GM12878 (cell line): Measurements from ENCODE around the gene RAPGEF6. TPM values are rescaled to one million over a fixed set of nuclear protein-coding genes. Genes with fewer than 3 reads are reported as not detected.

Experiments
- ATAC-seq: fragments of 200-7000 bp; cut with Tn5 transposase; 3 replicates; pipeline ENCODE4 v1.9.1; 2020; ENCODE audit warnings: mild to moderate bottlenecking, moderate library complexity
- BruUV-seq: library from RNA; stranded (reverse); fragments of 400-500 nt; replicated peaks from 2 replicates; lab custom pipeline; 2021; lab: Mats Ljungman, UMichigan
- CTCF ChIA-PET: fragments of 300-600 bp; sonication (Branson Sonifier 250); formaldehyde crosslinking; extraction: SDS; loops from one replicate; lab custom pipeline; 2021; ENCODE audit warnings: inconsistent platforms; lab: Yijun Ruan, JAX
- POLR2A ChIA-PET: fragments of 350-600 bp; formaldehyde crosslinking; extraction: SDS; loops from one replicate; lab custom pipeline; 2021; ENCODE audit warnings: inconsistent platforms; lab: Charles Lee
- RAD21 ChIA-PET: fragments of 300-600 bp; sonication (Branson Sonifier 250); formaldehyde crosslinking; loops from one replicate; lab custom pipeline; 2023; ENCODE audit warnings: antibody characterized with exemption; ENCODE audit not compliant: unreplicated experiment; lab: Charles Lee
- SMC1A ChIA-PET: fragments of 300-600 bp; sonication (Branson Sonifier 250); formaldehyde crosslinking; loops from one replicate; lab custom pipeline; 2023; ENCODE audit not compliant: unreplicated experiment, uncharacterized antibody; lab: Charles Lee
- DNase-seq: peaks from one replicate; pipeline ENCODE4 v3.0.0-alpha.2; 2011; ENCODE audit warnings: low read depth, low spot score
- FAIRE-seq: peaks from 3 replicates; lab custom pipeline; 2011; peaks lifted over from hg19 to GRCh38; lab: Jason Lieb, UNC
- H2AFZ ChIP-seq: 2 replicates; pipeline ENCODE4 v1.6.0; 2011; ENCODE audit warnings: low read depth, low read length, control low read depth; ENCODE audit not compliant: control insufficient read depth
- H3K27ac ChIP-seq: 2 replicates; pipeline ENCODE4 v1.5.1; 2011; ENCODE audit warnings: control low read depth; ENCODE audit not compliant: control insufficient read depth, insufficient read depth
- H3K27me3 ChIP-seq, 2 experiments: replicated peaks in 1 of 2; 2 replicates each; pipeline versions ENCODE4 v1.6.0 to v1.6.1; 2011; ENCODE audit warnings: low read length in 1 of 2; ENCODE audit not compliant: control insufficient read depth in 2 of 2, insufficient read depth in 2 of 2
- H3K36me3 ChIP-seq, 2 experiments: 2 replicates each; pipeline ENCODE4 v1.5.1; 2011; ENCODE audit warnings: low read length in 1 of 2; ENCODE audit not compliant: control insufficient read depth in 2 of 2, insufficient read depth in 2 of 2
- H3K4me1 ChIP-seq: 2 replicates; pipeline ENCODE4 v1.6.1; 2011; ENCODE audit warnings: mild to moderate bottlenecking, low read length, moderate library complexity, mixed read lengths; ENCODE audit not compliant: control insufficient read depth, insufficient read depth
- H3K4me2 ChIP-seq: 2 replicates; pipeline ENCODE4 v1.6.0; 2011; ENCODE audit warnings: control low read depth; ENCODE audit not compliant: control insufficient read depth, insufficient read depth
- H3K4me3 ChIP-seq: fragments of 200-600 bp; sonication (generic); 2 replicates; pipeline ENCODE4 v1.5.1; 2016
- H3K79me2 ChIP-seq: 2 replicates; pipeline ENCODE4 v1.6.0; 2011; ENCODE audit warnings: low read length; ENCODE audit not compliant: control insufficient read depth, insufficient read depth
- H3K9ac ChIP-seq: 2 replicates; pipeline ENCODE4 v1.8.0; 2011; ENCODE audit warnings: low read length, control low read depth, mixed read lengths; ENCODE audit not compliant: control insufficient read depth, insufficient read depth
- H3K9me3 ChIP-seq: replicated peaks from 3 replicates; pipeline ENCODE4 v1.5.1; 2011; ENCODE audit warnings: mild to moderate bottlenecking, low read length; ENCODE audit not compliant: control insufficient read depth, insufficient read depth
- H4K20me1 ChIP-seq: 2 replicates; pipeline ENCODE4 v1.6.0; 2011; ENCODE audit not compliant: control insufficient read depth, insufficient read depth
- DPF2 ChIP-seq: fragments of 450-650 bp; IDR thresholded peaks from 2 replicates; pipeline ENCODE4 v1.6.1; 2017; ENCODE audit warnings: mild to moderate bottlenecking
- EED ChIP-seq: sonication (generic); IDR thresholded peaks from 2 replicates; pipeline ENCODE4 v1.6.1; 2016; ENCODE audit warnings: antibody characterized with exemption, low read depth
- EP300 ChIP-seq, 2 experiments: fragments of 150-350 bp in 1 of 2; IDR thresholded peaks; 2 replicates each; pipeline ENCODE4 v1.6.1; 2011 to 2012; ENCODE audit warnings: low read depth in 2 of 2, low read length in 2 of 2, borderline replicate concordance in 1 of 2, improper control_type of control experiment in 1 of 2, inconsistent platforms in 1 of 2; ENCODE audit not compliant: control insufficient read depth in 1 of 2
- IRF4 ChIP-seq: IDR thresholded peaks from 2 replicates; pipeline ENCODE4 v1.6.1; 2011; ENCODE audit warnings: low read depth, low read length
- JUND ChIP-seq: IDR thresholded peaks from 2 replicates; pipeline ENCODE4 v1.6.1; 2012; ENCODE audit warnings: low read depth, mild to moderate bottlenecking, low read length, improper control_type of control experiment, moderate library complexity
- KDM1A ChIP-seq: fragments of 200-600 bp; sonication (generic); IDR thresholded peaks from 2 replicates; pipeline ENCODE4 v1.6.1; 2016; ENCODE audit warnings: borderline replicate concordance
- LARP7 ChIP-seq: fragments of 450-650 bp; IDR thresholded peaks from 2 replicates; pipeline ENCODE4 v1.6.1; 2017; ENCODE audit warnings: mild to moderate bottlenecking
- MTA3 ChIP-seq: IDR thresholded peaks from 2 replicates; pipeline ENCODE4 v1.6.1; 2012; ENCODE audit warnings: low read length, inconsistent platforms, borderline replicate concordance
- NRF1 ChIP-seq: conservative IDR thresholded peaks from 2 replicates; pipeline ENCODE4 v1.6.1; 2011; ENCODE audit warnings: mild to moderate bottlenecking, low read depth, low read length, improper control_type of control experiment
- RELA ChIP-seq: fragments of 450-650 bp; IDR thresholded peaks from 2 replicates; pipeline ENCODE4 v1.8.0; 2014; ENCODE audit warnings: borderline replicate concordance; ENCODE audit not compliant: partially characterized antibody
- TCF3 ChIP-seq: IDR thresholded peaks from 2 replicates; pipeline ENCODE4 v1.6.1; 2012; ENCODE audit warnings: low read depth, mild to moderate bottlenecking, low read length, borderline replicate concordance; ENCODE audit not compliant: insufficient read depth
- TCF7 ChIP-seq: IDR thresholded peaks from 2 replicates; pipeline ENCODE4 v1.6.1; 2014; ENCODE audit warnings: antibody characterized with exemption, borderline replicate concordance
- WGBS: methylation state at CpG from one replicate; pipeline ENCODE4 v1.1.6; 2016; ENCODE audit warnings: low lambda C conversion rate; ENCODE audit not compliant: insufficient replicate concordance, insufficient coverage; ENCODE audit errors: missing lambda C conversion rate; 5-methylcytosine and 5-hydroxymethylcytosine counted together
- in situ Hi-C: fragments of 300-500 bp; cut with MboI; formaldehyde crosslinking; loops from 9 replicates; pipeline ENCODE4 v1.14.3; 2018; ENCODE audit warnings: mixed read lengths
- intact Hi-C: fragments of 100-400 bp; cut with micrococcal nuclease; formaldehyde crosslinking; loops from one replicate; pipeline ENCODE4 v1.14.2; 2022; ENCODE audit not compliant: unreplicated experiment
- polyA plus RNA-seq, 11 experiments: library from polyadenylated mRNA; depleted of rRNA in 4 of 11; unstranded in 6 of 11; stranded (reverse) in 5 of 11; fragments of >200 nt; fragmentation: Nextera tagmentation in 4 of 11; fragmentation: Illumina TruSeq in 1 of 11; extraction: Ambion mirVana in 4 of 11; extraction: Trizol in 1 of 11; gene quantifications; 1 replicate in 1 of 11; 2 replicates in 10 of 11; pipeline versions ENCODE4 v1.2.1 to v1.2.3, GENCODE V29; 2011 to 2016; ENCODE audit warnings: inconsistent platforms in 2 of 11, missing spikeins in 2 of 11, low read depth in 1 of 11
- total RNA-seq, 4 experiments: library from RNA; depleted of rRNA in 3 of 4; stranded (reverse); fragments of >200 nt in 3 of 4; fragmentation: Illumina TruSeq in 1 of 4; extraction: Trizol in 1 of 4; gene quantifications; 2 replicates each; pipeline versions ENCODE4 v1.2.1 to v1.2.3, GENCODE V29; 2013 to 2021
- TF ChIP-seq, protein P1 (sequence below): fragments of 450-650 bp; IDR thresholded peaks from 2 replicates; pipeline ENCODE4 v1.6.1; 2016; ENCODE audit warnings: mild to moderate bottlenecking
- TF ChIP-seq, protein P2 (sequence below): IDR thresholded peaks from 2 replicates; pipeline ENCODE4 v1.6.1; 2011; ENCODE audit warnings: mild to moderate bottlenecking, low read depth, low read length, moderate library complexity; ENCODE audit not compliant: insufficient replicate concordance
- TF ChIP-seq, protein P3 (sequence below): IDR thresholded peaks from 2 replicates; pipeline ENCODE4 v1.6.1; 2012; ENCODE audit warnings: low read depth, low read length, improper control_type of control experiment
- TF ChIP-seq, protein P4 (sequence below): fragments of 450-650 bp; formaldehyde crosslinking; IDR thresholded peaks from 2 replicates; pipeline ENCODE4 v1.5.0; 2022; ENCODE audit warnings: mild to moderate bottlenecking, missing genetic modification characterization

The RAPGEF6 gene
- total and polyA plus RNA-seq, 10 of the 15 experiments (the other 5 are each of a cell fraction or from before 2014, with no cell fraction given) = 2.9 to 24.0 (median 14.2) TPM

DNA sequence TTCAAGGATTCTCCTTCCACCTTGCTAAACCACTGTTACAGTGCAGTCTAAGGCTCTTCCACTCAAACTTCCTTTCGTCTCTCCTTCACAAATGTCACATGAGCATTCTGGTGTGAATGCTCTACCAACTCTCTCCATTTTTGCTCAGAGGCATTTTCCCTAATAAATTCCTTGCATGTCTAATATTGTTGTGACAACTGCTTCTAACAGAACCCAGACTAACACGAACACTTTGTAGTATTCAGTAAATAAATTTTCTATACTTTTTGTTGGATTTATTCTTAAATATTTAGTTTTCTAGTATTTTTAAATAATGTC is 24.0 kb downstream of the RAPGEF6 start (continued):
- TF ChIP-seq, protein P1, sequence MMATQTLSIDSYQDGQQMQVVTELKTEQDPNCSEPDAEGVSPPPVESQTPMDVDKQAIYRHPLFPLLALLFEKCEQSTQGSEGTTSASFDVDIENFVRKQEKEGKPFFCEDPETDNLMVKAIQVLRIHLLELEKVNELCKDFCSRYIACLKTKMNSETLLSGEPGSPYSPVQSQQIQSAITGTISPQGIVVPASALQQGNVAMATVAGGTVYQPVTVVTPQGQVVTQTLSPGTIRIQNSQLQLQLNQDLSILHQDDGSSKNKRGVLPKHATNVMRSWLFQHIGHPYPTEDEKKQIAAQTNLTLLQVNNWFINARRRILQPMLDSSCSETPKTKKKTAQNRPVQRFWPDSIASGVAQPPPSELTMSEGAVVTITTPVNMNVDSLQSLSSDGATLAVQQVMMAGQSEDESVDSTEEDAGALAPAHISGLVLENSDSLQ = no peak

DNA sequence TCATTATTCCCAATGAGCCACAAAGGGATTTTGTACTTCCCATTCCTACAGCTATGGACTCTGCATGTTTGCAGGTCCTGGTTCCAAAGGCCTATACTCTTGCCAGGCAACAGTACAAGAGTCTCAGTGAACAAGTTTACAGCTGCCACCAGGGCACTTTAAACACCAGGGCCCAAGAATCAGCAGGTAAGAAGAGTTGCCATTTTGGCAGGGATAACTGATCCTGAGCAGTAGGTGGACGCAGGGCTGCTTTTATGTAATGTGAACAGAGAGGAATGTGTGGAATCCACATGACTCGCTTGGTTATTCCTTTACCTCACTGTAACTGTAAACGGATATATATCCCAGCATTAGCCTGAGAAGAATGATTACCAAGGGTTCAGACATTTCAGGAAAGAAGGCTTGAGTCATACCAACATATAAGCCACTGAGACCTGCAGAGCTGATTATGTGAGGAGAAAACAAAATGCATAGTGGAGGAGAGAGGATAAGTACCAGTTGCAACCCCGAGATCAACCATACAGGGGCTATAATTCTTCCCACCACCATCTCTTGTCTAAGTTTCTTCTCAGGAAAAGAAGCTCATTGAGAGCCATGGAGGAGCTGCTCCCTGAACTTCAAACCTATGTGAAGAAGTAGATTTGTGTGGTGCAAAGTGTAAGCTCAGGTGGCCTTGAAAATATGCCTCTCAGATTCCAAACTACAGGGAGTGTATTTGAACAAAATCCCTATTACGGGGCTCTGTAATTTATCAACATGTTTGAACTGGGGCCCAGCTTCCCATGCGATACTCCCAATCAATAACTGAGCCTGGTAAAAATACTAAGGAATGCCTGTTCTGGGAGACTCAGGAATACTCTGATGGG is 24.6 kb downstream of the RAPGEF6 start:
- BruUV-seq = no TSS peak
- in situ Hi-C loops = no loop called here
- Histone ChIP-seq H3K27ac (no peak overlapping the region), H3K79me2 (peaks cover 79% of the 10 kb centered on the region), H2AFZ (no peak overlapping the region), H3K4me3 (no peak overlapping the region), H3K9me3 (peaks cover 5% of the 10 kb centered on the region; the same call in 2 of the 3 replicates), H3K36me3 (peaks cover 0 to 2% of the 10 kb centered on the region in 2 experiments; a peak in 2 of 4 replicates), H4K20me1 (no peaks in the 10 kb centered on the region), H3K27me3 (no peaks in the 10 kb centered on the region), H3K4me1 (peaks cover 4% of the 10 kb centered on the region), H3K4me2 (no peak overlapping the region), H3K9ac (no peak overlapping the region)
- FAIRE-seq (no peak), DNase-seq (no peak), ATAC-seq (no peak)
- POLR2A ChIA-PET = interaction anchor here (1.1 kb wide), 1 partner anchor 20 kb away, joined by 4 read pairs; no protein-coding TSS in a partner anchor
- intact Hi-C loops = no loop called here
- SMC1A ChIA-PET = interaction anchor here (1.1 to 2.8 kb wide), 3 partner anchors 9 to 21 kb away, joined by 3 to 9 read pairs (median 5); no protein-coding TSS in a partner anchor
- CTCF ChIA-PET = interaction anchor here (0.9 kb wide), 1 partner anchor 21 kb away, joined by 3 read pairs; no protein-coding TSS in a partner anchor
- WGBS = 98% methylated on average over 6 of the region's 6 CpGs
- RAD21 ChIA-PET = interaction anchor here (0.5 kb wide), 1 partner anchor 1767 kb away, joined by 3 read pairs; no protein-coding TSS in a partner anchor
- TF ChIP-seq TCF3 (no peak), IRF4 (no peak), TCF7 (no peak), LARP7 (no peak), DPF2 (no peak), JUND (no peak), RELA (no peak), NRF1 (no peak), EP300 (IDR thresholded peaks at IDR 0.05; ENCODE audit: borderline replicate concordance in 1 of 2, control insufficient read depth in 1 of 2, low read depth in 2 of 2, low read length in 2 of 2) (no peak), MTA3 (no peak), EED (no peak), KDM1A (no peak)
- TF ChIP-seq, protein P2, sequence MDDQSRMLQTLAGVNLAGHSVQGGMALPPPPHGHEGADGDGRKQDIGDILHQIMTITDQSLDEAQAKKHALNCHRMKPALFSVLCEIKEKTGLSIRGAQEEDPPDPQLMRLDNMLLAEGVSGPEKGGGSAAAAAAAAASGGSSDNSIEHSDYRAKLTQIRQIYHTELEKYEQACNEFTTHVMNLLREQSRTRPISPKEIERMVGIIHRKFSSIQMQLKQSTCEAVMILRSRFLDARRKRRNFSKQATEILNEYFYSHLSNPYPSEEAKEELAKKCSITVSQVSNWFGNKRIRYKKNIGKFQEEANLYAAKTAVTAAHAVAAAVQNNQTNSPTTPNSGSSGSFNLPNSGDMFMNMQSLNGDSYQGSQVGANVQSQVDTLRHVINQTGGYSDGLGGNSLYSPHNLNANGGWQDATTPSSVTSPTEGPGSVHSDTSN = no peak
- TF ChIP-seq, protein P3, sequence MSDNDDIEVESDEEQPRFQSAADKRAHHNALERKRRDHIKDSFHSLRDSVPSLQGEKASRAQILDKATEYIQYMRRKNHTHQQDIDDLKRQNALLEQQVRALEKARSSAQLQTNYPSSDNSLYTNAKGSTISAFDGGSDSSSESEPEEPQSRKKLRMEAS = no peak
- TF ChIP-seq, protein P4, sequence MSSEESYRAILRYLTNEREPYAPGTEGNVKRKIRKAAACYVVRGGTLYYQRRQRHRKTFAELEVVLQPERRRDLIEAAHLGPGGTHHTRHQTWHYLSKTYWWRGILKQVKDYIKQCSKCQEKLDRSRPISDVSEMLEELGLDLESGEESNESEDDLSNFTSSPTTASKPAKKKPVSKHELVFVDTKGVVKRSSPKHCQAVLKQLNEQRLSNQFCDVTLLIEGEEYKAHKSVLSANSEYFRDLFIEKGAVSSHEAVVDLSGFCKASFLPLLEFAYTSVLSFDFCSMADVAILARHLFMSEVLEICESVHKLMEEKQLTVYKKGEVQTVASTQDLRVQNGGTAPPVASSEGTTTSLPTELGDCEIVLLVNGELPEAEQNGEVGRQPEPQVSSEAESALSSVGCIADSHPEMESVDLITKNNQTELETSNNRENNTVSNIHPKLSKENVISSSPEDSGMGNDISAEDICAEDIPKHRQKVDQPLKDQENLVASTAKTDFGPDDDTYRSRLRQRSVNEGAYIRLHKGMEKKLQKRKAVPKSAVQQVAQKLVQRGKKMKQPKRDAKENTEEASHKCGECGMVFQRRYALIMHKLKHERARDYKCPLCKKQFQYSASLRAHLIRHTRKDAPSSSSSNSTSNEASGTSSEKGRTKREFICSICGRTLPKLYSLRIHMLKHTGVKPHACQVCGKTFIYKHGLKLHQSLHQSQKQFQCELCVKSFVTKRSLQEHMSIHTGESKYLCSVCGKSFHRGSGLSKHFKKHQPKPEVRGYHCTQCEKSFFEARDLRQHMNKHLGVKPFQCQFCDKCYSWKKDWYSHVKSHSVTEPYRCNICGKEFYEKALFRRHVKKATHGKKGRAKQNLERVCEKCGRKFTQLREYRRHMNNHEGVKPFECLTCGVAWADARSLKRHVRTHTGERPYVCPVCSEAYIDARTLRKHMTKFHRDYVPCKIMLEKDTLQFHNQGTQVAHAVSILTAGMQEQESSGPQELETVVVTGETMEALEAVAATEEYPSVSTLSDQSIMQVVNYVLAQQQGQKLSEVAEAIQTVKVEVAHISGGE (CRISPR knock-in tag) = no peak
